GM12878 (cell line): Measurements from ENCODE around the gene PKP4. TPM values are rescaled to one million over a fixed set of nuclear protein-coding genes. Genes with fewer than 3 reads are reported as not detected.
A peak's percentile ranks its signal among the peaks of the same experiment; 100 is the strongest.

Source experiments
- ATAC-seq: fragments of 200-7000 bp; cut with Tn5 transposase; 3 replicates; pipeline ENCODE4 v1.9.1; 2020; ENCODE audit warnings: mild to moderate bottlenecking, moderate library complexity
- BruUV-seq: library from RNA; stranded (reverse); fragments of 400-500 nt; replicated peaks from 2 replicates; lab custom pipeline; 2021; lab: Mats Ljungman, UMichigan
- CTCF ChIA-PET: fragments of 300-600 bp; sonication (Branson Sonifier 250); formaldehyde crosslinking; extraction: SDS; loops from one replicate; lab custom pipeline; 2021; ENCODE audit warnings: inconsistent platforms; lab: Yijun Ruan, JAX
- POLR2A ChIA-PET: fragments of 350-600 bp; formaldehyde crosslinking; extraction: SDS; loops from one replicate; lab custom pipeline; 2021; ENCODE audit warnings: inconsistent platforms; lab: Charles Lee
- RAD21 ChIA-PET: fragments of 300-600 bp; sonication (Branson Sonifier 250); formaldehyde crosslinking; loops from one replicate; lab custom pipeline; 2023; ENCODE audit warnings: antibody characterized with exemption; ENCODE audit not compliant: unreplicated experiment; lab: Charles Lee
- SMC1A ChIA-PET: fragments of 300-600 bp; sonication (Branson Sonifier 250); formaldehyde crosslinking; loops from one replicate; lab custom pipeline; 2023; ENCODE audit not compliant: unreplicated experiment, uncharacterized antibody; lab: Charles Lee
- DNase-seq: peaks from one replicate; pipeline ENCODE4 v3.0.0-alpha.2; 2011; ENCODE audit warnings: low read depth, low spot score
- FAIRE-seq: peaks from 3 replicates; lab custom pipeline; 2011; peaks lifted over from hg19 to GRCh38; lab: Jason Lieb, UNC
- H2AFZ ChIP-seq: 2 replicates; pipeline ENCODE4 v1.6.0; 2011; ENCODE audit warnings: low read depth, low read length, control low read depth; ENCODE audit not compliant: control insufficient read depth
- H3K27ac ChIP-seq: 2 replicates; pipeline ENCODE4 v1.5.1; 2011; ENCODE audit warnings: control low read depth; ENCODE audit not compliant: control insufficient read depth, insufficient read depth
- H3K27me3 ChIP-seq, 2 experiments: replicated peaks in 1 of 2; 2 replicates each; pipeline versions ENCODE4 v1.6.0 to v1.6.1; 2011; ENCODE audit warnings: low read length in 1 of 2; ENCODE audit not compliant: control insufficient read depth in 2 of 2, insufficient read depth in 2 of 2
- H3K36me3 ChIP-seq, 2 experiments: 2 replicates each; pipeline ENCODE4 v1.5.1; 2011; ENCODE audit warnings: low read length in 1 of 2; ENCODE audit not compliant: control insufficient read depth in 2 of 2, insufficient read depth in 2 of 2
- H3K4me1 ChIP-seq: 2 replicates; pipeline ENCODE4 v1.6.1; 2011; ENCODE audit warnings: mild to moderate bottlenecking, low read length, moderate library complexity, mixed read lengths; ENCODE audit not compliant: control insufficient read depth, insufficient read depth
- H3K4me2 ChIP-seq: 2 replicates; pipeline ENCODE4 v1.6.0; 2011; ENCODE audit warnings: control low read depth; ENCODE audit not compliant: control insufficient read depth, insufficient read depth
- H3K4me3 ChIP-seq: fragments of 200-600 bp; sonication (generic); 2 replicates; pipeline ENCODE4 v1.5.1; 2016
- H3K79me2 ChIP-seq: 2 replicates; pipeline ENCODE4 v1.6.0; 2011; ENCODE audit warnings: low read length; ENCODE audit not compliant: control insufficient read depth, insufficient read depth
- H3K9ac ChIP-seq: 2 replicates; pipeline ENCODE4 v1.8.0; 2011; ENCODE audit warnings: low read length, control low read depth, mixed read lengths; ENCODE audit not compliant: control insufficient read depth, insufficient read depth
- H3K9me3 ChIP-seq: replicated peaks from 3 replicates; pipeline ENCODE4 v1.5.1; 2011; ENCODE audit warnings: mild to moderate bottlenecking, low read length; ENCODE audit not compliant: control insufficient read depth, insufficient read depth
- H4K20me1 ChIP-seq: 2 replicates; pipeline ENCODE4 v1.6.0; 2011; ENCODE audit not compliant: control insufficient read depth, insufficient read depth
- CBX5 ChIP-seq: sonication (generic); IDR thresholded peaks from 2 replicates; pipeline ENCODE4 v1.6.1; 2016; ENCODE audit warnings: low read depth, moderate library complexity, mild to moderate bottlenecking, inconsistent platforms
- CEBPZ ChIP-seq: fragments of 150-350 bp; IDR thresholded peaks from 2 replicates; pipeline ENCODE4 v1.6.1; 2016; ENCODE audit warnings: low read depth, low read length
- CREB1 ChIP-seq: IDR thresholded peaks from 2 replicates; pipeline ENCODE4 v1.6.1; 2012; ENCODE audit warnings: low read depth, mild to moderate bottlenecking, inconsistent platforms
- HCFC1 ChIP-seq: fragments of 150-350 bp; IDR thresholded peaks from 2 replicates; pipeline ENCODE4 v1.6.1; 2014; ENCODE audit warnings: low read length
- NFYB ChIP-seq: IDR thresholded peaks from 2 replicates; pipeline ENCODE4 v1.6.1; 2011; ENCODE audit warnings: low read depth, mild to moderate bottlenecking, low read length, improper control_type of control experiment, moderate library complexity; ENCODE audit not compliant: insufficient read depth
- POLR2AphosphoS2 ChIP-seq: IDR thresholded peaks from 2 replicates; pipeline ENCODE4 v1.6.1; 2011; ENCODE audit warnings: low read depth, mild to moderate bottlenecking, low read length, improper control_type of control experiment, moderate library complexity
- RAD21 ChIP-seq: IDR thresholded peaks from 2 replicates; pipeline ENCODE4 v1.6.1; 2011; ENCODE audit warnings: mild to moderate bottlenecking, low read depth, low read length, moderate library complexity; ENCODE audit not compliant: insufficient read depth
- REST ChIP-seq: IDR thresholded peaks from 2 replicates; pipeline ENCODE4 v1.6.1; 2012; ENCODE audit warnings: mild to moderate bottlenecking, low read depth, low read length
- YY1 ChIP-seq: IDR thresholded peaks from 2 replicates; pipeline ENCODE4 v1.6.1; 2011; ENCODE audit warnings: low read depth, mild to moderate bottlenecking, low read length
- ZBTB33 ChIP-seq: fragments of 450-650 bp; IDR thresholded peaks from 2 replicates; pipeline ENCODE4 v1.6.1; 2017; ENCODE audit warnings: mild to moderate bottlenecking
- ZBTB4 ChIP-seq: fragments of 450-650 bp; formaldehyde crosslinking; IDR thresholded peaks from 2 replicates; pipeline ENCODE4 v1.4.0; 2022; ENCODE audit warnings: mild to moderate bottlenecking, moderate library complexity
- WGBS: methylation state at CpG from one replicate; pipeline ENCODE4 v1.1.6; 2016; ENCODE audit warnings: low lambda C conversion rate; ENCODE audit not compliant: insufficient replicate concordance, insufficient coverage; ENCODE audit errors: missing lambda C conversion rate; 5-methylcytosine and 5-hydroxymethylcytosine counted together
- in situ Hi-C: fragments of 300-500 bp; cut with MboI; formaldehyde crosslinking; loops from 9 replicates; pipeline ENCODE4 v1.14.3; 2018; ENCODE audit warnings: mixed read lengths
- intact Hi-C: fragments of 100-400 bp; cut with micrococcal nuclease; formaldehyde crosslinking; loops from one replicate; pipeline ENCODE4 v1.14.2; 2022; ENCODE audit not compliant: unreplicated experiment
- polyA plus RNA-seq, 11 experiments: library from polyadenylated mRNA; depleted of rRNA in 4 of 11; unstranded in 6 of 11; stranded (reverse) in 5 of 11; fragments of >200 nt; fragmentation: Nextera tagmentation in 4 of 11; fragmentation: Illumina TruSeq in 1 of 11; extraction: Ambion mirVana in 4 of 11; extraction: Trizol in 1 of 11; gene quantifications; 1 replicate in 1 of 11; 2 replicates in 10 of 11; pipeline versions ENCODE4 v1.2.1 to v1.2.3, GENCODE V29; 2011 to 2016; ENCODE audit warnings: inconsistent platforms in 2 of 11, missing spikeins in 2 of 11, low read depth in 1 of 11
- total RNA-seq, 4 experiments: library from RNA; depleted of rRNA in 3 of 4; stranded (reverse); fragments of >200 nt in 3 of 4; fragmentation: Illumina TruSeq in 1 of 4; extraction: Trizol in 1 of 4; gene quantifications; 2 replicates each; pipeline versions ENCODE4 v1.2.1 to v1.2.3, GENCODE V29; 2013 to 2021

The PKP4 gene
- total and polyA plus RNA-seq, 10 of the 15 experiments (the other 5 are each of a cell fraction or from before 2014, with no cell fraction given): 4.8 to 35.8 (median 17.7) TPM

GRCh38 chr2:158616480-158617000 is 159.8 kb downstream of the PKP4 start:
- in situ Hi-C loops: no loop called here
- 0 out of 4 replicates have a peak, but pooled peaks cover 0 to 2% of the 10 kb centered on the region in 2 experiments for H3K36me3 ChIP-seq
- H3K4me2 ChIP-seq: no peak overlapping the region
- 53% methylated on average over 3 of the region's 3 CpGs for WGBS
- ChIA-PET RAD21 (no interaction called here), POLR2A (no interaction called here), CTCF (no interaction called here), SMC1A (interaction anchor here (0.6 kb wide), 1 partner anchor 40 kb away, joined by 3 read pairs; no protein-coding TSS in a partner anchor)
- FAIRE-seq (no peak), DNase-seq (no peak), ATAC-seq (peak; percentile 51)
- H3K27me3 ChIP-seq: no peaks in the 10 kb centered on the region
- no peaks in the 10 kb centered on the region for H3K4me1 ChIP-seq
- no peak overlapping the region for H2AFZ ChIP-seq
- H3K79me2 ChIP-seq: no peaks in the 10 kb centered on the region
- H3K9ac ChIP-seq: no peak overlapping the region
- no peaks in the 10 kb centered on the region for H4K20me1 ChIP-seq
- H3K27ac ChIP-seq: no peak overlapping the region
- no TSS peak for BruUV-seq
- H3K4me3 ChIP-seq: no peak overlapping the region
- intact Hi-C loops: no loop called here
- no peaks in the 10 kb centered on the region for H3K9me3 ChIP-seq
- TF ChIP-seq CEBPZ (no peak), ZBTB33 (no peak), ZBTB4 (no peak), RAD21 (no peak), YY1 (no peak), POLR2AphosphoS2 (no peak), REST (no peak), CREB1 (no peak), NFYB (no peak), HCFC1 (no peak), CBX5 (no peak)
